Measurements from ENCODE around the gene C17orf58.
"Not testable (repeated sequence)": the region's sequence is repeated elsewhere in the genome, so short reads cannot be mapped to it uniquely, and the experiment has no call there.

DNA sequence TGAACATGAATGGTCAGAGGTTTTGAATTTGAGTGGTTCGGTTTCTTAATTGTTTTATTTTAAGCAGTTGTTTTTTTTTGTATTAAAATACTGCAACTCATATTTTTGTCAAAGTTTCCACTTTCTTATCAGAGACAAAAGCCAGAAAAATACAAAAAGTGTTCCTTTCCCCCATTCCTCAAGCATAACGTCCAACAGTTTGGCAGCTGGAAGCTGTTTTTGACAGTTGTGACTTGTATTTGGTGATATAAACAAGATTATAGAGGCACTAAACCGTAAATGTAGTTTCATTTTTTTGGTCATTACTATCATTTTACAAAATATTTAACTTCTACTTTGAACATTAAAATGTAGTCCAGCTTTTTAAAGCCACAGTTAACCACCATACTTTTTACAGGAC is 36.0 kb downstream of the C17orf58 start:
- TF ChIP-seq ZNF398, ELK1 (CRISPR knock-in tag; IDR thresholded peaks at IDR 0.05): not testable (repeated sequence)
